RPMI8226 (cell line): ENCODE measurements around the gene NXF2B.
"Not testable (repeated sequence)": the region's sequence is repeated elsewhere in the genome, so short reads cannot be mapped to it uniquely, and the experiment has no call there.

Experiments
- DNase-seq: peaks from one replicate; pipeline ENCODE4 v3.0.0-alpha.2; 2015

The NXF2B gene

GRCh38 chrX:102439908-102440307 lies at the start of gene NXF2B:
TSS of gene NXF2B (minus strand) at chrX:102440008. CDS start at chrX:102380036, 59,972 bp downstream.
- DNase-seq, result not testable (repeated sequence)

- not testable (repeated sequence) for DNase-seq
Measured at GRCh38 chrX:102478765-102479164, 39.0 kb upstream of the NXF2B start.

- DNase-seq, result not testable (repeated sequence)
Measured at GRCh38 chrX:102471762-102472220, 32.0 kb upstream of the NXF2B start, which contains the start of gene TCP11X2. TSS of gene TCP11X2 (minus strand) at chrX:102471812.

- not testable (repeated sequence) for DNase-seq
Measured at GRCh38 chrX:102470215-102470614, 30.4 kb upstream of the NXF2B start.

GRCh38 chrX:102458615-102459014 lies 18.8 kb upstream of the NXF2B start:
- DNase-seq, result not testable (repeated sequence)

- not testable (repeated sequence) for DNase-seq
Measured at GRCh38 chrX:102414493-102414892, 25.3 kb downstream of the NXF2B start.

- peak; percentile 53 for DNase-seq
Measured at GRCh38 chrX:102345916-102346315, 93.9 kb downstream of the NXF2B start.

GRCh38 chrX:102341867-102342266 lies 97.9 kb downstream of the NXF2B start:
- no peak for DNase-seq

- DNase-seq, result peak; percentile 5
Measured at GRCh38 chrX:102339312-102340298, 100.2 kb downstream of the NXF2B start.

- DNase-seq, result no peak
Measured at GRCh38 chrX:102338162-102338561, 101.6 kb downstream of the NXF2B start.
